IMR-90 (cell line): Measurements from ENCODE around the gene FBLIM1.

Experiments
- BHLHE40 ChIP-seq: fragments of 150-350 bp; IDR thresholded peaks from 2 replicates; pipeline ENCODE4 v1.6.1; 2016; ENCODE audit warnings: mild to moderate bottlenecking, low read depth, low read length
- CTCF ChIP-seq: conservative IDR thresholded peaks from 2 replicates; pipeline ENCODE4 v1.5.1; 2012; ENCODE audit warnings: mild to moderate bottlenecking, low read depth, low read length, improper control_type of control experiment
- MAFK ChIP-seq: IDR thresholded peaks from 2 replicates; pipeline ENCODE4 v1.6.1; 2012; ENCODE audit warnings: low read depth, low read length, improper control_type of control experiment
- MAZ ChIP-seq: IDR thresholded peaks from 2 replicates; pipeline ENCODE4 v1.6.1; 2012; ENCODE audit warnings: low read depth, mild to moderate bottlenecking, low read length, improper control_type of control experiment, moderate library complexity, borderline replicate concordance
- MXI1 ChIP-seq: IDR thresholded peaks from 2 replicates; pipeline ENCODE4 v1.6.1; 2012; ENCODE audit warnings: low read depth, mild to moderate bottlenecking, low read length, moderate library complexity, borderline replicate concordance
- NFE2L2 ChIP-seq: fragments of 150-350 bp; IDR thresholded peaks from 2 replicates; pipeline ENCODE4 v1.6.1; 2016; ENCODE audit warnings: low read depth, mild to moderate bottlenecking, low read length
- POLR2A ChIP-seq: IDR thresholded peaks from 2 replicates; pipeline ENCODE4 v1.6.1; 2012; ENCODE audit warnings: mild to moderate bottlenecking, low read depth, low read length
- RAD21 ChIP-seq: IDR thresholded peaks from 2 replicates; pipeline ENCODE4 v1.6.1; 2012; ENCODE audit warnings: low read length, improper control_type of control experiment
- SMC3 ChIP-seq: fragments of 150-350 bp; IDR thresholded peaks from 2 replicates; pipeline ENCODE4 v1.6.1; 2016; ENCODE audit warnings: low read depth, mild to moderate bottlenecking, antibody characterized with exemption, low read length, moderate library complexity
- USF2 ChIP-seq: fragments of 150-350 bp; IDR thresholded peaks from 2 replicates; pipeline ENCODE4 v1.6.1; 2017; ENCODE audit warnings: mild to moderate bottlenecking, antibody characterized with exemption, low read length, low read depth

GRCh38 chr1:15758343-15758931, at the start of gene FBLIM1:
- TF ChIP-seq POLR2A (no peak), MXI1 (no peak), CTCF (no peak), RAD21 (no peak), USF2 (no peak), MAFK (no peak), MAZ (no peak), BHLHE40 (no peak), SMC3 (no peak), NFE2L2 (no peak)
